HepG2 (cell line): ENCODE measurements around the gene INO80C. TPM values are rescaled to one million over a fixed set of nuclear protein-coding genes. Genes with fewer than 3 reads are reported as not detected.

Experiments
- ELF3 ChIP-seq: IDR thresholded peaks from 2 replicates; pipeline ENCODE4 v1.6.1; 2016; ENCODE audit warnings: missing genetic modification reagents, missing compliant biosample characterization
- FIP1L1 ChIP-seq: fragments of 200-400 bp; formaldehyde crosslinking; IDR thresholded peaks from 2 replicates; pipeline ENCODE4 v1.6.1; 2018; ENCODE audit warnings: low read depth, mild to moderate bottlenecking, low read length, moderate library complexity, borderline replicate concordance; ENCODE audit not compliant: insufficient read depth
- HNRNPLL ChIP-seq: fragments of 200-400 bp; formaldehyde crosslinking; IDR thresholded peaks from 2 replicates; pipeline ENCODE4 v1.6.1; 2017; ENCODE audit warnings: mild to moderate bottlenecking, low read depth, low read length; ENCODE audit not compliant: poor library complexity, severe bottlenecking
- KDM1A ChIP-seq: IDR thresholded peaks from 2 replicates; pipeline ENCODE4 v1.6.1; 2016; ENCODE audit warnings: missing compliant biosample characterization
- KDM2A ChIP-seq: sonication (generic); formaldehyde crosslinking; IDR thresholded peaks from 2 replicates; pipeline ENCODE4 v1.4.0; 2020; ENCODE audit warnings: low read depth, missing genetic modification reagents, borderline replicate concordance
- MEIS2 ChIP-seq: sonication (generic); formaldehyde crosslinking; IDR thresholded peaks from 2 replicates; pipeline ENCODE4 v1.9.0; 2021; ENCODE audit warnings: mild to moderate bottlenecking, missing genetic modification reagents
- NFE2L2 ChIP-seq: fragments of 150-350 bp; IDR thresholded peaks from 2 replicates; pipeline ENCODE4 v1.6.1; 2014; ENCODE audit warnings: low read length
- NR3C1 ChIP-seq: sonication (generic); formaldehyde crosslinking; IDR thresholded peaks from 2 replicates; pipeline ENCODE4 v1.4.0; 2020; ENCODE audit warnings: missing genetic modification reagents
- POGZ ChIP-seq: sonication (generic); formaldehyde crosslinking; IDR thresholded peaks from 2 replicates; pipeline ENCODE4 v1.4.0; 2020; ENCODE audit warnings: mild to moderate bottlenecking, missing genetic modification reagents
- PRMT3 ChIP-seq: sonication (generic); formaldehyde crosslinking; IDR thresholded peaks from 2 replicates; pipeline ENCODE4 v1.8.1; 2022; ENCODE audit warnings: low read depth, mild to moderate bottlenecking, moderate library complexity, missing genetic modification reagents, borderline replicate concordance
- RFXAP ChIP-seq: sonication (generic); formaldehyde crosslinking; IDR thresholded peaks from 2 replicates; pipeline ENCODE4 v1.4.0; 2020; ENCODE audit warnings: missing genetic modification reagents, borderline replicate concordance
- SALL1 ChIP-seq: sonication (generic); formaldehyde crosslinking; IDR thresholded peaks from 2 replicates; pipeline ENCODE4 v1.8.0; 2022; ENCODE audit warnings: mild to moderate bottlenecking, missing genetic modification reagents
- SIN3B ChIP-seq: fragments of 150-350 bp; IDR thresholded peaks from 2 replicates; pipeline ENCODE4 v1.6.1; 2014; ENCODE audit warnings: low read length
- SNAPC2 ChIP-seq: sonication (generic); formaldehyde crosslinking; IDR thresholded peaks from 2 replicates; pipeline ENCODE4 v1.8.1; 2022; ENCODE audit warnings: mild to moderate bottlenecking, missing genetic modification reagents
- YEATS4 ChIP-seq: sonication (generic); formaldehyde crosslinking; IDR thresholded peaks from 2 replicates; pipeline ENCODE4 v1.4.0; 2020; ENCODE audit warnings: missing genetic modification reagents, borderline replicate concordance
- ZNF20 ChIP-seq: sonication (generic); formaldehyde crosslinking; IDR thresholded peaks from 2 replicates; pipeline ENCODE4 v1.4.0; 2020; ENCODE audit warnings: mild to moderate bottlenecking, moderate library complexity, missing genetic modification reagents
- ZNF530 ChIP-seq: sonication (generic); formaldehyde crosslinking; IDR thresholded peaks from 2 replicates; pipeline ENCODE4 v1.5.0; 2020; ENCODE audit warnings: low read depth, mild to moderate bottlenecking, missing genetic modification reagents
- ZNF569 ChIP-seq: sonication (generic); formaldehyde crosslinking; IDR thresholded peaks from 2 replicates; pipeline ENCODE4 v1.5.0; 2020; ENCODE audit warnings: mild to moderate bottlenecking, missing genetic modification reagents, moderate library complexity, borderline replicate concordance
- ZNF652 ChIP-seq: IDR thresholded peaks from 2 replicates; pipeline ENCODE4 v1.6.1; 2016; ENCODE audit warnings: low read depth, borderline replicate concordance
- ZNF678 ChIP-seq: sonication (generic); formaldehyde crosslinking; IDR thresholded peaks from 2 replicates; pipeline ENCODE4 v1.4.0; 2020; ENCODE audit warnings: mild to moderate bottlenecking, missing genetic modification reagents
- polyA plus RNA-seq, 8 experiments: library from polyadenylated mRNA; depleted of rRNA in 3 of 8; stranded (reverse) in 7 of 8; unstranded in 1 of 8; fragments of >200 nt; fragmentation: Illumina TruSeq in 4 of 8; extraction: Trizol in 4 of 8; gene quantifications; 2 replicates each; pipeline versions ENCODE4 v1.2.1 to v1.2.3, GENCODE V29; 2011 to 2016; ENCODE audit warnings: low read depth in 4 of 8, missing spikeins in 1 of 8, mixed read lengths in 1 of 8; ENCODE audit not compliant: insufficient read depth in 1 of 8
- total RNA-seq, 5 experiments: library from RNA; depleted of rRNA; stranded (reverse); fragments of >200 nt; fragmentation: Illumina TruSeq; extraction: Trizol; gene quantifications; 2 replicates each; pipeline ENCODE4 v1.2.3, GENCODE V29; 2016; ENCODE audit warnings: low read depth in 1 of 5
- TF ChIP-seq, protein P1 (sequence below): sonication (generic); formaldehyde crosslinking; IDR thresholded peaks from 2 replicates; pipeline ENCODE4 v1.5.0; 2020; ENCODE audit warnings: mild to moderate bottlenecking, missing genetic modification reagents
- TF ChIP-seq, protein P2 (sequence below): IDR thresholded peaks from 2 replicates; pipeline ENCODE4 v1.6.1; 2016; ENCODE audit warnings: control low read depth
- TF ChIP-seq, protein P3 (sequence below): fragments of 450-650 bp; IDR thresholded peaks from 2 replicates; pipeline ENCODE4 v1.6.1; 2017
- TF ChIP-seq, protein P4 (sequence below): sonication (generic); formaldehyde crosslinking; IDR thresholded peaks from 2 replicates; pipeline ENCODE4 v1.8.1; 2023; ENCODE audit warnings: missing genetic modification reagents, mild to moderate bottlenecking, borderline replicate concordance
- TF ChIP-seq, protein P5 (sequence below): sonication (generic); formaldehyde crosslinking; IDR thresholded peaks from 2 replicates; pipeline ENCODE4 v1.4.0; 2020; ENCODE audit warnings: mild to moderate bottlenecking, missing genetic modification reagents

The INO80C gene
- total and polyA plus RNA-seq, 2 of the 13 experiments (the other 11 are each of a cell fraction or from before 2014, with no cell fraction given), result 8.2 to 15.4 TPM

DNA sequence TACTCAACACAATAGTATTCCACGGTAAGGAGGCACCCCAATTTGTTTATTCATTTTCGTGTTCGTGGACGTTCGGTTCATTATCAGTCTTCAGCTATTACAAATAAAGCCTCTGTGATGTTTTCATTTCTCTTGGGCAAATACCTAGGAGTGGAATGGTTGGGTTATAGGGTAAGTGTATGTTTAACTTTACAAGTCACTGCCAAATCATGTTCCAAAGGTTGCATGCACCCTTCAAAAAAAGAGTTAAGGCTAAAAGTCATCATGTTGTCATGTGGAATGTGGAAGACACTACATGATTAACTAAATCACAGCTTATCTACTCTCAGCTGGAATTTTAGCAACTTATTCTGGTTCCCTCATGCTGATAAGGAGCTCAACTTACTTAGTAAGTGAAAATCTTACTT, 15.8 kb downstream of the INO80C start (continued):
- TF ChIP-seq, protein P1, sequence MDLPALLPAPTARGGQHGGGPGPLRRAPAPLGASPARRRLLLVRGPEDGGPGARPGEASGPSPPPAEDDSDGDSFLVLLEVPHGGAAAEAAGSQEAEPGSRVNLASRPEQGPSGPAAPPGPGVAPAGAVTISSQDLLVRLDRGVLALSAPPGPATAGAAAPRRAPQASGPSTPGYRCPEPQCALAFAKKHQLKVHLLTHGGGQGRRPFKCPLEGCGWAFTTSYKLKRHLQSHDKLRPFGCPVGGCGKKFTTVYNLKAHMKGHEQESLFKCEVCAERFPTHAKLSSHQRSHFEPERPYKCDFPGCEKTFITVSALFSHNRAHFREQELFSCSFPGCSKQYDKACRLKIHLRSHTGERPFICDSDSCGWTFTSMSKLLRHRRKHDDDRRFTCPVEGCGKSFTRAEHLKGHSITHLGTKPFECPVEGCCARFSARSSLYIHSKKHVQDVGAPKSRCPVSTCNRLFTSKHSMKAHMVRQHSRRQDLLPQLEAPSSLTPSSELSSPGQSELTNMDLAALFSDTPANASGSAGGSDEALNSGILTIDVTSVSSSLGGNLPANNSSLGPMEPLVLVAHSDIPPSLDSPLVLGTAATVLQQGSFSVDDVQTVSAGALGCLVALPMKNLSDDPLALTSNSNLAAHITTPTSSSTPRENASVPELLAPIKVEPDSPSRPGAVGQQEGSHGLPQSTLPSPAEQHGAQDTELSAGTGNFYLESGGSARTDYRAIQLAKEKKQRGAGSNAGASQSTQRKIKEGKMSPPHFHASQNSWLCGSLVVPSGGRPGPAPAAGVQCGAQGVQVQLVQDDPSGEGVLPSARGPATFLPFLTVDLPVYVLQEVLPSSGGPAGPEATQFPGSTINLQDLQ (CRISPR knock-in tag), result no peak
- TF ChIP-seq RFXAP (CRISPR knock-in tag) (no peak), SNAPC2 (CRISPR knock-in tag) (no peak), KDM1A (CRISPR knock-in tag) (no peak), MEIS2 (CRISPR knock-in tag) (no peak), ZNF569 (CRISPR knock-in tag) (no peak), YEATS4 (peak; percentile 39; the same call in 1 of the 2 replicates), ZNF530 (CRISPR knock-in tag) (no peak), ZNF20 (no peak), NR3C1 (CRISPR knock-in tag) (no peak), ELF3 (CRISPR knock-in tag) (no peak), KDM2A (CRISPR knock-in tag) (no peak), NFE2L2 (no peak), ZNF652 (peak; percentile 44; the same call in 1 of the 2 replicates), ZNF678 (no peak), FIP1L1 (no peak), POGZ (CRISPR knock-in tag) (no peak), SIN3B (no peak), SALL1 (CRISPR knock-in tag) (no peak; the same call in 1 of the 2 replicates), PRMT3 (CRISPR knock-in tag) (no peak), HNRNPLL (no peak)
- TF ChIP-seq, protein P2, sequence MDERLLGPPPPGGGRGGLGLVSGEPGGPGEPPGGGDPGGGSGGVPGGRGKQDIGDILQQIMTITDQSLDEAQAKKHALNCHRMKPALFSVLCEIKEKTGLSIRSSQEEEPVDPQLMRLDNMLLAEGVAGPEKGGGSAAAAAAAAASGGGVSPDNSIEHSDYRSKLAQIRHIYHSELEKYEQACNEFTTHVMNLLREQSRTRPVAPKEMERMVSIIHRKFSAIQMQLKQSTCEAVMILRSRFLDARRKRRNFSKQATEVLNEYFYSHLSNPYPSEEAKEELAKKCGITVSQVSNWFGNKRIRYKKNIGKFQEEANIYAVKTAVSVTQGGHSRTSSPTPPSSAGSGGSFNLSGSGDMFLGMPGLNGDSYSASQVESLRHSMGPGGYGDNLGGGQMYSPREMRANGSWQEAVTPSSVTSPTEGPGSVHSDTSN, result no peak
- TF ChIP-seq, protein P3, sequence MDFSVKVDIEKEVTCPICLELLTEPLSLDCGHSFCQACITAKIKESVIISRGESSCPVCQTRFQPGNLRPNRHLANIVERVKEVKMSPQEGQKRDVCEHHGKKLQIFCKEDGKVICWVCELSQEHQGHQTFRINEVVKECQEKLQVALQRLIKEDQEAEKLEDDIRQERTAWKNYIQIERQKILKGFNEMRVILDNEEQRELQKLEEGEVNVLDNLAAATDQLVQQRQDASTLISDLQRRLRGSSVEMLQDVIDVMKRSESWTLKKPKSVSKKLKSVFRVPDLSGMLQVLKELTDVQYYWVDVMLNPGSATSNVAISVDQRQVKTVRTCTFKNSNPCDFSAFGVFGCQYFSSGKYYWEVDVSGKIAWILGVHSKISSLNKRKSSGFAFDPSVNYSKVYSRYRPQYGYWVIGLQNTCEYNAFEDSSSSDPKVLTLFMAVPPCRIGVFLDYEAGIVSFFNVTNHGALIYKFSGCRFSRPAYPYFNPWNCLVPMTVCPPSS, result no peak
- TF ChIP-seq, protein P4, sequence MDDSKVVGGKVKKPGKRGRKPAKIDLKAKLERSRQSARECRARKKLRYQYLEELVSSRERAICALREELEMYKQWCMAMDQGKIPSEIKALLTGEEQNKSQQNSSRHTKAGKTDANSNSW (CRISPR knock-in tag), result no peak
- TF ChIP-seq, protein P5, sequence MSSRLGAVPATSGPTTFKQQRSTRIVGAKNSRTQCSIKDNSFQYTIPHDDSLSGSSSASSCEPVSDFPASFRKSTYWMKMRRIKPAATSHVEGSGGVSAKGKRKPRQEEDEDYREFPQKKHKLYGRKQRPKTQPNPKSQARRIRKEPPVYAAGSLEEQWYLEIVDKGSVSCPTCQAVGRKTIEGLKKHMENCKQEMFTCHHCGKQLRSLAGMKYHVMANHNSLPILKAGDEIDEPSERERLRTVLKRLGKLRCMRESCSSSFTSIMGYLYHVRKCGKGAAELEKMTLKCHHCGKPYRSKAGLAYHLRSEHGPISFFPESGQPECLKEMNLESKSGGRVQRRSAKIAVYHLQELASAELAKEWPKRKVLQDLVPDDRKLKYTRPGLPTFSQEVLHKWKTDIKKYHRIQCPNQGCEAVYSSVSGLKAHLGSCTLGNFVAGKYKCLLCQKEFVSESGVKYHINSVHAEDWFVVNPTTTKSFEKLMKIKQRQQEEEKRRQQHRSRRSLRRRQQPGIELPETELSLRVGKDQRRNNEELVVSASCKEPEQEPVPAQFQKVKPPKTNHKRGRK (CRISPR knock-in tag), result no peak
